GM12864 (cell line): ENCODE data around the gene TRIM56.
A peak's percentile ranks its signal among the peaks of the same experiment; 100 is the strongest.
"Not testable (repeated sequence)": the region's sequence is repeated elsewhere in the genome, so short reads cannot be mapped to it uniquely, and the experiment has no call there.

Experiments
- DNase-seq: peaks from one replicate; pipeline ENCODE4 v3.0.0-alpha.2; 2011; ENCODE audit warnings: low read depth
- H3K4me3 ChIP-seq: 2 replicates; pipeline ENCODE4 v1.5.1; 2011; ENCODE audit warnings: mild to moderate bottlenecking, low read depth, low read length, control low read depth
- TF ChIP-seq, protein P1 (sequence below): IDR thresholded peaks from 2 replicates; pipeline ENCODE4 v1.5.1; 2011; ENCODE audit warnings: low read depth, mild to moderate bottlenecking, moderate library complexity, low read length, control low read depth, inconsistent platforms; ENCODE audit errors: missing control alignments

Gene TRIM56

DNA sequence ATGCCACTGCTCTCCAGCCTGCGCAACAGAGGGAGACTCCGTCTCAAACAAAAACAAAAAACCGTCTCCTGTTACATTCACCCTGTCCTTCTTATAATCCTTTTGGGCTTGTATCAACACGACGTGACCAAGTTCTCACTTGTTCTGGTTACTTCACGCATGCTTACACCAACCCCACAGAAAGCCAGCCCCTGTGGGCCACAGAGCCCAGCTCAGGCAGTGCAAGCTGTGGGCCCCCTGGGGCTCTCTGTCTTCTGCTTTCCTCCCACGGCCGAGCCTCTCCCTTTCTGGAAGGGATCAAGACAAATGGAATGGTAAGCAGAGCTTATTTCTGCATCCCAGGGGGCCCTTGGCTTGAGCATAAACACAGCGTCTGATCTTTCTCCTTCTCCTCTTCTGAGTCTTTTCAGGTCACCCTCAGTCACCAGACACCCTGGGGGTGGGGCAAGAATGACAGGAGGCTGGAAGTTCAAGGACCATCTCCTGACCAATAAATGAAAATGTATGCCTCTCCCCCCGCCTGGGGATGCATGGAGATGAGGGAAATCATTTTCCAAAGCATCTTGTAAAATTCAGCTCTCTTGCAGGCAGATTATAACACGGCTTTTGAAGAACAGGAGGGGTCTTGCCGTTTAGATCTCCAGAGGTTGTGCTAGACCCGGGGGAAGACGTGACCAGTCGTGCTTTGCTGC is 19.0 kb upstream of the TRIM56 start:
- TF ChIP-seq, protein P1, sequence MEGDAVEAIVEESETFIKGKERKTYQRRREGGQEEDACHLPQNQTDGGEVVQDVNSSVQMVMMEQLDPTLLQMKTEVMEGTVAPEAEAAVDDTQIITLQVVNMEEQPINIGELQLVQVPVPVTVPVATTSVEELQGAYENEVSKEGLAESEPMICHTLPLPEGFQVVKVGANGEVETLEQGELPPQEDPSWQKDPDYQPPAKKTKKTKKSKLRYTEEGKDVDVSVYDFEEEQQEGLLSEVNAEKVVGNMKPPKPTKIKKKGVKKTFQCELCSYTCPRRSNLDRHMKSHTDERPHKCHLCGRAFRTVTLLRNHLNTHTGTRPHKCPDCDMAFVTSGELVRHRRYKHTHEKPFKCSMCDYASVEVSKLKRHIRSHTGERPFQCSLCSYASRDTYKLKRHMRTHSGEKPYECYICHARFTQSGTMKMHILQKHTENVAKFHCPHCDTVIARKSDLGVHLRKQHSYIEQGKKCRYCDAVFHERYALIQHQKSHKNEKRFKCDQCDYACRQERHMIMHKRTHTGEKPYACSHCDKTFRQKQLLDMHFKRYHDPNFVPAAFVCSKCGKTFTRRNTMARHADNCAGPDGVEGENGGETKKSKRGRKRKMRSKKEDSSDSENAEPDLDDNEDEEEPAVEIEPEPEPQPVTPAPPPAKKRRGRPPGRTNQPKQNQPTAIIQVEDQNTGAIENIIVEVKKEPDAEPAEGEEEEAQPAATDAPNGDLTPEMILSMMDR: no peak
- no peak for DNase-seq
- H3K4me3 ChIP-seq: no peak overlapping the region

DNA sequence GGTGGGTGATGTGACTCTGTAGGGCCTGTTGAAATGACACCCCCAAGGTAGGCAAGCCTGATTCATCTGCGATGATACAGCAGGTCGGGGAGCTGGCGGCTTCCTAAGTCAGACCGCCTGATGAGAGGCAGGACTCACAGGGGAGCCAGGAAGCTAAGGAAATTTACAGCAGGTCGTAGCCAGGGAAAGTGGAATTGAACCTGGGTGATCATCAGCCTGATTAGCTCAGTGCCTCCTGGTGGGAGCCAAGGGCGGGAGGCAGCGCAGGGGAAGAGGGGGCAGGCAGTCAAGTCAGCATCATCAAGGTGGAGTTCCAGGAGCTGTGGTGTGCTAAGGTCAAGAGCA is 18.5 kb upstream of the TRIM56 start:
- no peak for DNase-seq
- TF ChIP-seq, protein P1: no peak
- no peak overlapping the region for H3K4me3 ChIP-seq

GRCh38 chr7:101068401-101068800 is 16.9 kb upstream of the TRIM56 start:
- no peak for DNase-seq
- TF ChIP-seq, protein P1: no peak
- H3K4me3 ChIP-seq: no peak overlapping the region

GRCh38 chr7:101071362-101072104 is 13.7 kb upstream of the TRIM56 start:
- not testable (repeated sequence) for DNase-seq

GRCh38 chr7:101075646-101076045 is 9.6 kb upstream of the TRIM56 start:
- H3K4me3 ChIP-seq: no peak overlapping the region
- TF ChIP-seq, protein P1: no peak
- no peak for DNase-seq

More at GRCh38 chr7:101071362-101072104, 13.7 kb upstream of the TRIM56 start:
- not testable (repeated sequence) for H3K4me3 ChIP-seq

DNA sequence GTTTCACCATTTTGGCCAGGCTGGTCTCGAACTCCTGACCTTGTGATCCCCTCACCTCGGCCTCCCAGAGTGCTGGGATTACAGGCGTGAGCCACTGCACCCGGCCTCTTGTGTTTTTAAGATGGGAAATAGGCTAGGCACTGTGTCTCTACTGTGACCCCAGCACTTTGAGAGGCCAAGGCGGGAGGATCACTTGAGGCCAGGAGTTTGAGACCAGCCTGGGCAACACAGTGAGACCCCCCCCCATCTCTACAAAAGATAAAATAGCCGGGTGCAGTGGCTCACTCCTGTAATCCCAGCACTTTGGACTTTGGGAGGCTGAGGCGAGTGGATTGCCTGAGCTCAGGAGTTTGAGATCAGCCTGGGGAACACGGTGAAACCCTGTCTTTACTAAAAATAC is 9.1 kb upstream of the TRIM56 start:
- not testable (repeated sequence) for DNase-seq, H3K4me3 ChIP-seq

- TF ChIP-seq, protein P1: peak; percentile 96
- H3K4me3 ChIP-seq: no peak overlapping the region
- no peak for DNase-seq
Measured at GRCh38 chr7:101077303-101078086, 7.8 kb upstream of the TRIM56 start.
